Left renal pelvis (tissue), 4 donors: Measurements from ENCODE around the gene CLSTN2. TPM values are rescaled to one million over a fixed set of nuclear protein-coding genes. Genes with fewer than 3 reads are reported as not detected.
A peak's percentile ranks its signal among the peaks of the same experiment; 100 is the strongest.

ENCODE experiments used
- DNase-seq, 4 donors: peaks; one replicate each; pipeline ENCODE4 v3.0.0-alpha.2; 2013; ENCODE audit warnings: low read depth in 4 of 4, low spot score in 3 of 4
- polyA plus RNA-seq, 4 donors: library from polyadenylated mRNA; unstranded; fragments of 120-200 nt; gene quantifications; one replicate each; pipeline ENCODE4 v1.2.1, GENCODE V29; 2013; ENCODE audit not compliant: insufficient read length in 4 of 4

The CLSTN2 gene
- polyA plus RNA-seq, 4 donors: 1.1 to 6.1 (median 2.1) TPM

DNA sequence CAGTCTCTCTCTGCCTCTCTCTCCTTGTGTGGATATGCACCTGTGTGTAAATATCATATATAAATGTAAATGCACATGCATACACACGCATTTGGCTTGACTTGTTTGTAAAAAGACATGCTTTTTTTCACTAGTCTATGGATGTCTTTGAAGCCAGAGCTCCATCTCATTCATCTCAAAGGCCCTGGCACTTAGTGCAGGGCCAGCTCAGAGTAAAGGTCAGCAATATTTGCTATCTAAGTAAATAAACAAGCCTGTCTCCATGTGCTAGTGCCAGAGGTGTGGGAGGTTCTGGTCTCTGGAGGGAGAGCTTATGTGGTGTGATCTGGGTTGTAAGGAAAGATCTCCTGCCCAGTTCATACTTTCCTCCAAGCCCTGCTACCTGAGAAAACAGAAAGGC lies 5.6 kb downstream of the CLSTN2 start:
- no peak for DNase-seq

DNA sequence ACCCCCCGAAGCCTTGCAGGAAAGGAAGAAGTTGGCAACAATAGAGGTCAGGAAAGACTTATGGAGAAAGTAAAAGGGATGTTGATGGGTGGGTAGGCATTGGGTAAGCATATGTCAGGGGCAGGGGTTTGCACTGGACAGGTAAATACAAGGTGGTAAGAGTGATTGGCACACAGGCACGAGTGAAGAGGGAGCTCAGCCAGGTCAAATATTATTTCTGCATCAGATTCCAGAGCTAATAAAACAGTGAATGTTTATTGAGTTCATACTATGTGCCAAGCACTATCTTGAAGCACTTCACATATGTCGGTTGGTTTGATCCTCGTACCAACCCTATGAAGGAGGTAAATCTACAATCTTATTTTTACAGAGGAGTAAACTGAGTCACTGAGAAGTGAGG lies 6.6 kb downstream of the CLSTN2 start:
- DNase-seq: no peak

DNA sequence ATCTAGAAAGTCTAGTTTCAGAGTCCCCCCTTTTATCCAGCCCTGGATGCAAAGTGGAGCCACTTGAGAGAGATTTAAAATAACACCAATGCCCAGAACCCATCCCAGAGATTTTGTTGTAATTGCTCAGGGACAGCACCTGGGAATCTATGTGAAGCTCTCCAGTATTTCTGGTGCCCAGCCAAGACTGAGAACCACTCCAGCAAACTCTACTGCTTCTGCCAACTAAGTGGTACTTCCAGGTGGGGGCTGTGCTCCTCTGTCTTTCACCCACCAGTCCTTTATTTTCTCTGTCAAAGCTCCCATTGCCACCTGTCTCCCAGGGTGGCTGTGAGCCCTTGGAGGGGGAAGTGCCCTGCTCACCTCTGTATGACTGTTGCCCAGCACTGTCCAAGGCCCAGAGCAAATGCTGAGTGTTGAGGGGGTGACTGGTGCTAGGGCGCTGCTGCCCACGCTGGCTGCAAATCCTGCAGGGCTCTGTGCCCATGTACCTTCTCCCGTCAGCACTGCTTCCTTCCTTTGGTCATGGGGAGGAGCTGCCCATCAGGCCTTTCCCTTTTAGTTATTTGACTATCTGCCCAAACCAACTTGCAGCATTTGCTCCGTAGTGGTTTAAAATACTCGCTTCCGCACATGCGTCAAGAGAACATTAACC lies 9.4 kb downstream of the CLSTN2 start:
- no peak for DNase-seq

DNA sequence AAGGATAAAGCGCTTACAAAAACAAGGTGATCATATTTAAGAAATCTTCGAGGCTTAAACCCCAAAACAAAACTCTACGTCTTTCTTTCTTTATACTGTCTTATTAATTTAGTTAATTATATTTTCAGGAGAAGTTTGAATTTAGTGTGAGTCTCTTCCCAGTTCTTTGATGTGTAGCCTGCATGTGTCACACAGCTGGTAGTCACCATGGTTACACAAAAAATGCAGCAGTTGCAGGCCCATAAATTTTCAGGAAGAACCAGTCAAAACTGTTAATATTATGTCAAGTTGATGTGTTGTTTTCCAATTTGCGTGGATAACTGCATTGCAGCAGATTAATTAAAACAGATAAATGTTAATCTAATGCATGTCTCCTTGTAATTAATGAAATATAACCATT lies 10.4 kb downstream of the CLSTN2 start:
- no peak for DNase-seq

DNA sequence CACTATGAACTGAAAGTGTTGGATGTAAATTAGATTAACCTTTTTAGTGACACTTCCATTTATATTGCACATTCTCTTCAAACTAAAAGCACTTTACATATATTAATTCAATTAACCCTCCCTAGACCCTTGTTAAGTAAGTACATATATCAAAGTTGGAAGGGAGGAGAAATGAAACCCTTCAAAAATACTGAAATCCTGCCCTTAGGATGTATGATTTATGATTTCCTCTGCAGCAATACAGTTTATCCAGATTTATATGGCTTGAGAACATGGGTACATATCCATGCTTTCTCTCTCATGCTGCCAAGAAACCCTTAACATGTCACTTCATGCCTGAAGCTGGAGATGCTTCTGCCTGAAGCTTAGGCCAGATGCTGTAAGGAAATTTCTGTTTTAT lies 11.0 kb downstream of the CLSTN2 start:
- no peak for DNase-seq

DNA sequence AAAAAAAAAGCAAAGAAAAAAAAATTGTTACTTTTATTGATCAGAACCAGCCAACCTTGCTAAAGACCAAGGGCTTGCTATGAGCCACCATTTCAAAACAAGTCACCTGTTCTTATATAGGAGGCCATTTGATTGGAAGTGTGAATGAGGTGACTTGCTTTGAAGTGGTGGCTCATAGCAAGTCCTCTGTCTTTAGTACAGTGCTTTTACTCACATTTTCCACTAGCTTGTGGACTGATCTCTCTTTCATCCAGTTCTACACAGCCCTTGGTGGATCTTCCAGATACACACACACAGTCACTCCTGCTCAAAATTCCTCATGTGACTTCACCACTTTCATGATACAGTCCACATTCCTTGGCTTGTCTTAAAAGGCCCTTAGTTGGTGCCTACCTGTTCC lies 13.5 kb downstream of the CLSTN2 start:
- DNase-seq: no peak

DNA sequence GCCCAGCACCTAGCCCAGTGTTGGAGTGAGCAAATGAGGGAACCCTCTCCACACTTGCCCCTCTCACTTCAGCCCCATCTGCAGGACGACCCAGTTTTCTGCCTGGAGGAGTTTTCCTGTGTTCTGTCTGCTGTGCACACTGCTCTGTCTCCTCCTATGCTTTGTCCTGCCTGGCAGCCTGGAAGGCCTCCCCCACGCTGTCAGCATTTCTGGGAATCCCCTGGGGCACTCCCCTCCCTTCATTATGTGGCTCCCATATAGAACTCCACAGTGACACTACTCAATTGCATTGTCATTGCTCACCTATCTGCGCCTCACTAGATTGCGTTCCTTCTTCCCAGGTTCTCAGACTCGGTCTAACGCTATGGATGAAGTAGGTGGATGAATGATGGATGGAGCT lies 13.9 kb downstream of the CLSTN2 start:
- DNase-seq: no peak

DNA sequence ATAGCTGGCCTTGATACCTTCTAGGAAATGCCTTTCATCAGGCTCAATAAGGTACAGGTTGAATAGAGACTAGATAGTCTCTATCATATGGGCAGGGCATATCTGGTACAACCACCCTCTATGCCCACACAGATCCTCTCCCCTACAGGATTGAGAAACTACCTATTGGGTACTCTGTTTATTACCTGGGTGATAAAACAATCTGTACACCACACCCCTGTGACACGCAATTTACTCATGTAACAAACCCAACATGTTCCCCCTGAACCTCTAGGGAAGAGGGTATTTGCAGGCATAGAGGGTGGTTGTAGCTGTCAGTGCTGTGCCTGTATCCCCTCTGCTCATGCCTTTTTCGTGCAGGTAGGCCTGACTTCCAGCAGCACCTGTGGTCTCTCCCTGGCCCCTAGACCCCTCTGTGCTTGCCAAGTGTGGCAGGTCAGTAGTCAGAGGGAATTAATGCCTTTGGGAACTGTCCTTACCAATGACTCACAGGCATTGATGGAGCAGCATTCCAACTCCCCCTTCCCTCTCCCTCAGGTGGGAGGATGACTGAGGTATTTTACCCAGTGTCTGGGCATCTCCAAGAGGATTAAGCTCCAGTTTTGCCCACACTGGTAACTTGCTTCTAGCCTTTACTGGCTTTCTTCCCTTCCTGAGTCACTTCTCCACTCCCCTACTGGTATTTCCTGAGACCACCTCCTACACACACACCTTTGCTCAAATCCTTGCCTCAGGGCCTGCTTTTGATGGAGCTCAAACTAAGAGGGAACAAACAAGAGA lies 18.3 kb downstream of the CLSTN2 start:
- DNase-seq: no peak

DNA sequence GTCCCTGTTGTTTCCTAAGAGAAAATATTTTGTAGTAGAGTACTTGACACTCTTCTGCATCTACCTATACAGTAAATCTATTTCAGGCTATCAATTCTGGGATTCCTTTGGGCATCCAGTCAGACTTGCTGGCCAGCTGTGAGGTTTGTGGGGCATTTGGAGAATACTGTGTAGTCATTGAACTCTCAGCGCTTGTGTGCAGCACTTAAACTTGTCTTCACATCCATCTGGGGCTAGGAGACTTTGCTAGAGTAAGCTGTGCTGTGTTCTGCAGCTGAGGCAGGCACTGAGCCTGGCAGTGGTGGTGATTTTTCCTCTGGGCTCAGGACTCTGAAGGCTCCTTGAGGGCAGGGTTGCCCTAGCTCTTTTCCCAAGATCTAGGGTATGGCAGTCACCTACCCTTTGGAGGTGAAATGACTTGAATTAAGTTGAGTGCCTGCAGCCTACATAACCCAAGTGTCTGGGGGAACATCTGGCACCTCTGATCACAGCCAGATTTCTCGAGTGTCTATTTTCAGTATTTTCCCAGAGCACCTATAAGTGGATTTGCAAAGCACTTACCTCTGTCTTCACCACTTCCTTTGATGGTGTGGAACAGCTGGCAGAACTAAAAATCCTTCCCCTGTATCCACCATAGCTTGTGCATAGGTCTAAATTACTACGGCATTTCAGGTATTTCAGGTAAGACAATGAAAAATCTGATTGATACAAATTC lies 19.3 kb downstream of the CLSTN2 start:
- no peak for DNase-seq

DNA sequence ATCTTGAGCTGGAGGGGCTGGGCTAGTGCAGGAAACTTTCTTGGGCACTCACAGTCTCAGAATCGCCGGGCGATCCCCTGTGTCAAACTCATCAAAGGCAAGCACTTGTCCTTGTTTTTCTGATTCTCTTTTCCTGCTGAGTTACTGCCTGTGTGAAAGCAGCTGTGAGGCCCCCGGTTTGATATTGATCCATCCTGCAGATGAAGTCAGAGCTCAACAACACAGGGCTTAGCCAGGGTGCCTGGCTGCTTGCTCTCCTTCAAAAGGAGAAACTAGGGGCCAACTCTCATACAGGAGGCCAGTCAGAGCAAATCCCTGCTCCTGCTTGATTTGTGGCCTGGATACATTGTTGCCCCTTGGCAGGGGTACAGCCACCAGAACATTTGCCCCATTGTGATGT lies 22.9 kb downstream of the CLSTN2 start:
- DNase-seq: no peak

DNA sequence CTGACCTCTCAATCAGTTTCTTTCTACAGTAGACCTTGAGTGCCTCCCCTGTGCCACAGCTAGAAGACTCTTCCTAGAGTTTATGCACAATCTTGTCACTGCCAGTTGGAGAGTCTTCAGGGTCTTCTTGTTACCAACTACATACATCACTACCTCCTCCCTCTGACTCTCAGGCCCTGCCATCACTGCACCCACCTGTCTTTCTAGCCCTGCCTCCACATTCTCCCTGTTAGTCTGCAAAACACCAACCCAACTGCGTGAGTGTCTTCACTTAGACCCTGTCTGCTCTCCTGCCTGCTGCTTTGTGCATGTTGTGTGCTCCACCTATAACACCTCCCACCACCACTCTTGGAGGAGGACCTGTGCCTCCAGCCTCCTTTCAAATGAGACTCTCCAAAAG lies 34.4 kb downstream of the CLSTN2 start:
- DNase-seq: no peak

DNA sequence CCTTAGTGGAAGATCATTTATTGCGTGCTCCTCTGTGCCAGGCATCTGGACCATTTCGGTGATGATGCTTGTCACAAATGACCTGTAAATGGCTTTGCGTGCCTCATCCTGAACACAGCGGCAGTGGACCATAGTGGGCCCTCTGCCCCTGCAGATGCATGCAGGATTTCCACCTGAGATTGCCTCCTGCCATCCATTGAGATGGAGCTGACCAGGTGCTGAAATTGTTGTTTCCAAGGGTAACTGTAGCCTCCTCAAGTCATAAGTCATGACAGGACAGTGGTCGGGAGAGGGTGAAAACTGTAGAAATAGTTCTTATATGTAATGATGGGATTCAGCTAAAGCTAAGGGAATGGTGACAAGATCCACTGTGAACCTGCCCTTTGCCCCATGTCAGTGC lies 35.5 kb downstream of the CLSTN2 start:
- DNase-seq: peak in 1 of 4 donors; percentile 15

DNA sequence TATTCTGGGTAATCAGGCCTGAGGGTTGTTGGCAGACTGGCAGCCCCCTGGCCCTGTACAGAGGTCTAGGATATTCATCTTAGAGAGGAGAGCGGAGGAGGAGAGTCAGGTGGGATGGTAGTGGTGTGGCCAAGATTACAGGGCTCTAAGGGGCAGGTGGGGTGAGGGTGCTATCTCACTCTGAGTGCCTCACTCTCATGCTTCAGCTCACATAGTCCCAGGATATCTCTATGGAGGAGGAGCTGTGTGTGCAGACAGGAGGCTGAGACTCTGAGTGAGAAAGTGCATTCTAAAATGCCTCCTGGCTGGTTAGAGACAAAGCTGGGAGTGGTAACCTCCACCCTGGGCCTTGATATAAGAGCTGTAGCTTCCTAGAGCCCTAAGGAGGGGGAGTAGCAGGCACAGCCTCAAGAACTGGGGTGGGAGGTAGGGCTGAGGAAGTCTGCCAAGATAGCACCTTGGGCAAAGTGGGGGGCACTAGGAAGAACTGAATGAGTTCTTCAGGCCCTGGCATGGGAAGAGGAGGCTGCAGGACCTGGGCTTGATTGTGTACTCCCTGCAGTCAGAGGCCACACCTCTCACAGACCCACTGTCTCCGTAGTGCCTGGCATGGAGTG lies 39.9 kb downstream of the CLSTN2 start:
- DNase-seq: no peak

DNA sequence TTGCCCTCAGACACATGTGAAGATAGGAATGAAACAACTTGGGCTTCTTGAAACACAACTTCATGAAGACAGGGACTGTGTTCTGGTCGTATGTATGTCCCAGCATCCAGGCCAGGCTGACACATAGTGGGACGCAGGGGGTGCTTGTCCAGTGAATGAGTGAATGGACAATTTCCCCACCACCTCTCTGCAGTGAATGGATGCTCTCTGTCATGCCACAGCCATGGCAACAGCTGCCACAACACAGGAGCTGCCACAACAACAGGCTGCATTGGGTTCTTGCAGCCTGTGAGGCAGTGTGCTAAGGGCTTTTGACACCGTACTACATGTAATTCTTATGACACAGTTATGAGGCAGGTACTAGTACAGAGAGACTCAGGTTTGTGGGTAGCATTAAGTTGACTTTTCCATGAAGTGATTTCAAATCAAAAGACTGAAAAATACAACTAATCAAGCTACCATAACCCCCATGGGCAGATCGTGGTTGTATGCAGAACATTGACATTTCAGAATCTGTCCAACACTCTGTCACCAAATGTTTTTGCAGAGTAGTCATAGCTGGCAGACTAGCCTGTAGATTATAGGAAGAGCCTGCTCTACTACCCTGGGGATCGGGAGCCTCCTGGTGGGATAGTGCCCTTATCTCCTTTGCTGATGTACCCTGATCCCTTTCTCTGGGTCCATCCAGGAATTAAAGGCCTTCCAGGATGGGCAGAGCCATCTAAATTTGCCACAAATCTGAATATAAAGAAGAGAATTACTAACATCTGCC lies 40.8 kb downstream of the CLSTN2 start:
- DNase-seq: no peak

DNA sequence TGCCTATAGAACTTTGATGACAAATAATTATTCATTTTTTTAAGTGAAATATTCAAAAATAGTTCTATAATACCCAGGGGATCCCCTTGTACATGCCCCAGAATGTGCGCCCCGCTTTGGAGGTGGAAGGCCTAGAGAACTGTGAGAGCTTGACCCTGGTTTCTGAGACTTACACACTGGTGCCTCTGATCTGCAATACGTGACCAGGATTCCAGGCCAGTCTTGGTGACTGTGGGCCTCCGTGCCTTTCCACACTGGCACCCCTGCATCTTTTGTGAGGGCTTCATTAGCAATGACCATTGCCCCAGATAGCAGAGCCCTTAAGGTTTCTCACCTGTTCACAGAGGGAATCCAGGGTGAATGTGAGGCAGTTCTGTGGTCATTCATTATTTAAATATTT lies 44.0 kb downstream of the CLSTN2 start:
- DNase-seq: no peak

DNA sequence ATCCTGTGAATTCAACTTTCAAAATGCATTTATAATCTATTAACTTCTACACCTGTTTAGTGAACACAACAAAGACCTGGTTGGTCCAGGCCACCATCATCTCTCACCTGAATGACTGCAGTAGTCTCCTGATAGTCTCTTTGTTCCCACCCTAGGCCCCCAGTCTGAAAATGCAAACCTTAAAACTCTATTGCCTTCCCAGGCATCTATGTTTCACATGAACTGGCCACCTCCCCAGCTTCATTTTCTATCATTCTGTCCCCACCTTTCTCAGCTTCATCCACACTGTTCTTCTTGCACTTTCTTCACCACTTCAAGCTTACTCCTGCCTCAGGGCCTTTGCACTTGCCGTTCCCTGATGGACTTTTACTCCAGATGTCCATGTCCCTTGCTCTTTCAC lies 45.0 kb downstream of the CLSTN2 start:
- no peak for DNase-seq

DNA sequence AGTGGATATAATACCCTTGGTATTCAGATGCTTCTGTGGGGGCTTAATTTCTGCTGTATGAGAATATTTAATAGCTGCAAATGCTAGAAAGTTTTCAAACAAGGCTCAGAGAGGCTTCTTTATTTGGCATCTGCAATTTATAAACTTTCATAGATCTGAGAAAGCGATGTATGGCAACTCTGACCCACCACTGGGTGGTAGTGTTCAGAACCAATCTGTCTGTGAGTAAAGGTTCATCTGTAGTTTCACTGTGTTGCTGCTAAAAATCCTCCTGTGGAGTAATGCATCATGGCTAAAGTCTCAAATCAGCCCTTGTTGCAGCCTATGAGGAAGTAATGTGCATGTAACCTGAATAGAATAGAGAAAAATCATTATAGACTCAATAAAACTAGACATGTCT lies 47.4 kb downstream of the CLSTN2 start:
- no peak for DNase-seq

DNA sequence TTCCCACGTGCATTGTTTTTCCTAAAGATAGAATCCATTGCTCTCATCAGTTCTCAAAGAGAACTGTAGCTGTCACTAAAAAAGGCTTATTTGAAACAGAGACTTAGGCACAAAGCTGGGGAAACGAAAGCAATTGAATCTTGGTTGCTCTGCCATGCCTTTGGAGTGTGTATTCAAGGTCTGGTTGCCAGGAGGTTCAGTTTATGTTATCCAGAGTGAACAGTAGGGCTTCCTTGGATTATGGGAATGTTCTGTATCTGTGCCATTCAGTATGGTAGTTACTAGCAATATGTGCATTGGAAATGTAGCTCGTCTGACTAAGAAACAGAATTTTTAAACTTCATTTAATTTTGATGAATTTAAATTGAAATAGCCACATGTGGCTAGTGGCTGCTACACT lies 50.6 kb downstream of the CLSTN2 start:
- DNase-seq: no peak

DNA sequence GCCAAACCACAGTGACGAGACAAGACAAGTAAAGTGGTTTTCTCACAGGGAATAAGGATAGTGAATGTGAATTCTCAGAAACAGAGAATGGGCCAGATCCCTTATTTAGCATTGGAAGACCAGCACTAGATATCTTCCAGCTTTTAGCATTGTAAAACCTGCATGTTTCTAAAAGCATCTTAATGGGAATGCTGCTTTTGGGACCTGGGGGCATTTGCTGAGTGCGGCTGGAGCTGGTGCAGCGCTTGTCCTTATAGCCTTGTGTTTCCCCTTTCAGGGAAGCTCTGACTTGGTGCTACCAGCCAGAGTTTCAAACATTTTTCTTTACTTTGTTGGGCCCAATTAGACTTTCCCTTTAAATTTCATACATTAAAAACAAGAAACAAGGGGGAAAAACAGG lies 52.9 kb downstream of the CLSTN2 start:
- no peak for DNase-seq

DNA sequence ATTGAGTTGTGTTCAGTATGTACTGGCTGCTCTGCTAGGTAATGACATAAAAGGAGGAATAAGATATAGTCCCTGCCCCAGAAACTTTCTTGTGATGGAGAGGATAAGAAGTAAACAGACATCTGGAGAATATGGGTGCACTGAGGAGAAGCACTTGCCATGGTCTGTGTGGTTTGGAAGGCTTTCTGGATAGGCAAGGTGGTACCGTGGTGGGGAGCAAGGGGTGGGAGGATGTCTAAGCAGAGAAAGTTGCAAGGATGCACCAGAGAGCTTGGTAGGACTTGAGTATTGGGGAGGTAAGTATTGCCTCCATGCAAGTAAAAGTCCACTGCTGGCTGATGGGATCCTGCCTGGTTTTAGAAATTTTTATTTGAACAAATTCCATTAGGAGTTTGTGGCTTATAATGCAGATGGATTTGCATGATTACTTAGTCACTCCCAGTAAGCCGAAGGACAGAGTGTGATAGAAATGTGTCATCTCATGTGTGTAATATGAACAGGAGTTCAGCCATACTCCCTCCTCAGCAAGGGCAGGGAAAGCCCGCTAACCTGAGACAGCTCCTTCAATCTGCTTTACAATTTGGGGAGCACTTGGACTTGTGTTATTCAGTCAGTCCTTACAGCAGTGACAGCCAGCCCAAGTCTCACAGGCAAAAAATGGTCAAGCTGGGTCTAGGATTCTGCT lies 53.6 kb downstream of the CLSTN2 start:
- no peak for DNase-seq
